HAP-1 (cell line): ENCODE results near the gene DTX1.

Experiments used
- DNase-seq, 2 experiments: peaks; one replicate each; pipeline ENCODE4 v3.0.0-alpha.2; 2016 to 2020; ENCODE audit warnings: low spot score in 2 of 2
- H3K27me3 ChIP-seq: fragments of 250-450 bp; sonication (Bioruptor Pico); 2 replicates; pipeline ENCODE4 v1.5.1; 2020; ENCODE audit warnings: low read depth, mild to moderate bottlenecking, moderate library complexity
- H3K36me3 ChIP-seq: fragments of 250-450 bp; sonication (Bioruptor Pico); replicated peaks from 2 replicates; pipeline ENCODE4 v1.5.1; 2020; ENCODE audit warnings: mild to moderate bottlenecking
- H3K4me1 ChIP-seq: fragments of 250-450 bp; sonication (Bioruptor Pico); 2 replicates; pipeline ENCODE4 v1.5.1; 2020; ENCODE audit warnings: mild to moderate bottlenecking
- H3K4me3 ChIP-seq: fragments of 250-450 bp; sonication (Bioruptor Pico); 2 replicates; pipeline ENCODE4 v1.5.1; 2020; ENCODE audit warnings: mild to moderate bottlenecking, moderate library complexity
- H3K9me3 ChIP-seq: fragments of 250-450 bp; sonication (Bioruptor Pico); 2 replicates; pipeline ENCODE4 v1.5.1; 2020; ENCODE audit warnings: mild to moderate bottlenecking, moderate library complexity
- in situ Hi-C: fragments of 300-500 bp; cut with MboI; formaldehyde crosslinking; loops from 3 replicates; pipeline ENCODE4 v1.14.3; 2020; ENCODE audit warnings: low sequenced_read_pairs, inconsistent platforms, mixed read lengths

The DTX1 gene

DNA sequence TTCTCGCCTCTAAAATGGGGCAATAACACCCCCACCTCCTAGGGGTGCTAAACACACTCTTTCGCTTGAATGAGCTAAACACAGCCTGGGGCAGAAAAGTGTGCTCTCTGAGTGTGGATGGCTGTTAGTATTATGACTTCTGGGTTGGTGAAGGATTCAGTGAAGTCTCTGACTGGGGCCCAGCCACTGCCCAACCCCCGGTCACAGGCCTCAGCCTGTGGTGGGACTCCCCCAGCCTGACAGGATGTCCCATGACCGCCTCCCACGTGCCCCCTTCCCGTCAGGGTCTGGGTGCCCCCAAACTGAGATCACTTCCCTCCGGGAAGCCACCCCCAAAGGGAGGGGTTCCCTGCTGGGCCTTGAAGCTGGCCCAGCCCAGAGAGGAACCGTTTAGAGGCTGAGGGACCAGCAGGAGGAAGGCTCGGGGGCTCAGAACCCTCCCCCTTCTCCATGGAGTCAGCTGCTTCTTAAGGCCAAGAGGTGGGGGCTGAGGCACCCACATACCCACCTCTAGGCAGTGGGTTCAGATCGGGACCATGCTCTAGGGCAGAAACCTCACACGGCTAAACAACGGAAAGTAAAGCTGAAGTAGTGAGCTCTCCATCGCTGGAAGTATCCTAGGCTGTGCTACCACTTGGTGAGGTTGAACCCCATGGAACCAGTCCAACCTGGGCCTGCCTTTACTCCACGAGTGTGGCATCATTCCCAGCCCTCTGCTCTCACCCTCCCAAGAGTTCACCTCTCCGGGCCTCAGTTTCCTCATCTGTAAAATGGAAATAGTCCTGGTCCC lies 13.8 kb downstream of the DTX1 start:
- H3K36me3 ChIP-seq, result no peaks in the 10 kb centered on the region
- no peaks in the 10 kb centered on the region for H3K9me3 ChIP-seq
- no peaks in the 10 kb centered on the region; the same call in 1 of the 2 replicates for H3K27me3 ChIP-seq
- H3K4me1 ChIP-seq, result no peaks in the 10 kb centered on the region
- H3K4me3 ChIP-seq, result no peak overlapping the region
- in situ Hi-C loops, result no loop called here
- DNase-seq, result no peak

DNA sequence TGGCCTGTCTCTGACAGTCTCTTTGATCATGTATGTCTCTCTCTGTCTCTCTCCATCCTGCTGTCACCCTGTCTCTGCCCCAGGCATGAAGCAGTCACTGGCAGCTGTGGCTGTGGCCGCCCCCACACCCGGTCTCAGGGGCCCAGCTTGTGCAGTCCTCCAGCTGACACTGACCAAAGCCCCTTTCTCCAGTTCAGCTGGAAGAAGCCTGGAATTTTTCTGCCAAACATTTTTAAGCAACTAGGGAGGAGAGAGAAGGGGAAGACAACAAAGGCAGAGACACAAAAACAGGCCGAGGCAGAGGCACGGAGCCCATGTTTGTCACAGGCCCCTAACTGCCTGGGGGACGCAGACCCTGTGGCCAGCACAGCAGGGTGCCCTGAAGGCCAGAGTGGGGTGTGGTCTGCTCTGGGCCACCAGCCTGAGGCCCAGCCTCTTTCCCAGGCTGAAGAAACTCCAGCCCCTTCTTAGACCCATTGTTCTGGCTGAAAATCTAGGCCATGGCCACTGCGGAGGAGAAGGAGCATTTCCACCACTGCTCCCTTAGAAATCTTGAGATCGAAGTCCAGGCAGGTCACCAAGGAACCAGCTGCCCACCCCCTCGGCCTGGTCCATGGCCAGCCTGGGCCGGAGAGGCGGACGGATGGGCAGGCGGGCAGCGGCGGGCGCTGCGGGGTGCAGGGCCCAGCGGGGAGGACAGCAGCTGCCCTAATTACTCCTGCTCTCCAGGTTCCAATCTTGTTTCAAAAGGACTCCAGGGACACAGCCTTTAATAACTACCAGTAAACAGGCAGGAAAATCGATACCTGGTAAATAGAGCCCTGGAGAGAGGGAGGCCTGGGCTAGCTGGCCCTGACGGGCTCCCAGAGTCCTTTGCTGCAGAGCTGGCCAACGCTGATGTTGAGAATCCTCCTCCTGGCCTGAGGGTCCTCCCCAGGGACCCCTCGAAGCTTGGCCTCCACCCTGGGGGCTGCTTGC lies 14.9 kb downstream of the DTX1 start:
- Histone ChIP-seq H3K9me3 (no peaks in the 10 kb centered on the region), H3K4me3 (no peak overlapping the region), H3K36me3 (no peaks in the 10 kb centered on the region), H3K4me1 (no peaks in the 10 kb centered on the region), H3K27me3 (peaks cover 3% of the 10 kb centered on the region; the same call in 1 of the 2 replicates)
- in situ Hi-C loops, result no loop called here
- DNase-seq, result no peak

DNA sequence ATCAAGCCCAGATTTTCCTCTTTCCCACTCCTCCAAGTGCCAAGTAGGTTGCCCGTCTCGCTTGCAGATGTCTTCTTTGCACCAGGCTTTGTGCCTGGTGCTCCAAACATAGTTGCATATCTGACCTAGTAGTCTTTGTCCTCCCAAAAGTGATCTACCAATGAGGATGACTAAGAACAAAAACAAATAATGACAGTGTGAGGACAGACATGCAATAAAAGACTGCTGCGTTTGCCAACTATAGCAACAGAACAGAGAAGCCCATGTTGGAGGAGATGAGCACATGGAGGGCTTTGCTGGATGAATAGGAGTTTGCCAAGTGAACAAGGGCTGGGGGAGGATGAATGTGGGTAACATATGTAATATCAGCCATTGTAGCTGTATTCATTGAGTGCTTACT lies 15.6 kb downstream of the DTX1 start:
- H3K27me3 ChIP-seq, result peaks cover 3% of the 10 kb centered on the region; the same call in 1 of the 2 replicates
- in situ Hi-C loops, result no loop called here

DNA sequence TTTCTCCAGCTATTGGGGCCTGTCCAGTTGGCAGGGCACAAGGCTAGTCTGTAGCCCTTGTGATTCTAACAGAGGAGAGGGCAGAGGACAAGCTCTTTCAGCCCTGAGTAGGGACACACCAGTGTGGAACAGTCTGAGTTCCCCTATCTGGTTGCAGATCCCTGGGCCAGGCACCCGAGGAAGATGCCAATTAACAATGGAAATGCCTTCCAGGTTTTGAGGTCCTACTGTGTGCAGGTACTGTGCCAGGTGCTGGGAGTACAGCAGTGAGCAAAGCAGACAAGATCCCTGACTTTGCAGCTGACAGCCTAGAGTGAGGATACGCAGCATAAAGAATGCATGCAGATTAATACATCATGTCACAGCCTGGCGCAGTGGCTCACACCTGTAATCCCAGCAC lies 17.1 kb downstream of the DTX1 start:
- H3K9me3 ChIP-seq, result no peaks in the 10 kb centered on the region
- in situ Hi-C loops, result no loop called here
- peaks cover 3% of the 10 kb centered on the region; the same call in 1 of the 2 replicates for H3K27me3 ChIP-seq
- no peaks in the 10 kb centered on the region for H3K36me3 ChIP-seq
- DNase-seq, result no peak
- no peak overlapping the region for H3K4me3 ChIP-seq
- H3K4me1 ChIP-seq, result no peaks in the 10 kb centered on the region

More for the DNA sequence above, 15.6 kb downstream of the DTX1 start:
- no peak for DNase-seq
- no peaks in the 10 kb centered on the region for H3K4me1 ChIP-seq
- H3K36me3 ChIP-seq, result no peaks in the 10 kb centered on the region
- H3K4me3 ChIP-seq, result no peak overlapping the region
- no peaks in the 10 kb centered on the region for H3K9me3 ChIP-seq

DNA sequence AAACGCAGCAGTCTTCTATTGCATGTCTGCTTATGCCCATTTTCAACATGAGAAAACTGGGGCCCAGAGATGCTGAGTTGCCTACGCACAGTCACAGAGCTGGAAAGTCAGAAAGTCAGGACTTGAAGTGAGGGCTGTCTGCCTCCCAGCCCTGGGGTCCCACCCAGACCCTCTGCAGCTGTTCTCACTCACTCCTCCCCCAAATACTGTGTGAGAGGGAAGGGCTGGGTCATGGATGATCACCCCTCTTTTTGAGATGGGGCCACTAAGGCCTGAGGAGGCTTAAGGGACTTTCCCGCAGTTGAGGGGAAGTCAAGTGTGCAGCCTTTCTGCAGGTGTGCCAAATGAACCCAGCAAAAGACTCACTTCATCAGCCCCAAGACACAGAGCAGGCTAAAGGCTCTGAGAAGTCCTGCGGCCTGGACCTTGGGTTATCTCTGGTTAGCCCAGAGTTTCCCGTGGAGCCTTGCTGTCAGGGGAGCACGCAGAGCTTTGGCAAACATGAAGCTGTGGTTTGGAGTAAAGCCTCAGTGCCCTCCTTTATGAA lies 18.7 kb downstream of the DTX1 start:
- Histone ChIP-seq H3K27me3 (peaks cover 3% of the 10 kb centered on the region; the same call in 1 of the 2 replicates), H3K36me3 (no peaks in the 10 kb centered on the region), H3K4me1 (no peaks in the 10 kb centered on the region), H3K4me3 (no peak overlapping the region), H3K9me3 (no peaks in the 10 kb centered on the region)
- in situ Hi-C loops, result no loop called here
- no peak for DNase-seq

DNA sequence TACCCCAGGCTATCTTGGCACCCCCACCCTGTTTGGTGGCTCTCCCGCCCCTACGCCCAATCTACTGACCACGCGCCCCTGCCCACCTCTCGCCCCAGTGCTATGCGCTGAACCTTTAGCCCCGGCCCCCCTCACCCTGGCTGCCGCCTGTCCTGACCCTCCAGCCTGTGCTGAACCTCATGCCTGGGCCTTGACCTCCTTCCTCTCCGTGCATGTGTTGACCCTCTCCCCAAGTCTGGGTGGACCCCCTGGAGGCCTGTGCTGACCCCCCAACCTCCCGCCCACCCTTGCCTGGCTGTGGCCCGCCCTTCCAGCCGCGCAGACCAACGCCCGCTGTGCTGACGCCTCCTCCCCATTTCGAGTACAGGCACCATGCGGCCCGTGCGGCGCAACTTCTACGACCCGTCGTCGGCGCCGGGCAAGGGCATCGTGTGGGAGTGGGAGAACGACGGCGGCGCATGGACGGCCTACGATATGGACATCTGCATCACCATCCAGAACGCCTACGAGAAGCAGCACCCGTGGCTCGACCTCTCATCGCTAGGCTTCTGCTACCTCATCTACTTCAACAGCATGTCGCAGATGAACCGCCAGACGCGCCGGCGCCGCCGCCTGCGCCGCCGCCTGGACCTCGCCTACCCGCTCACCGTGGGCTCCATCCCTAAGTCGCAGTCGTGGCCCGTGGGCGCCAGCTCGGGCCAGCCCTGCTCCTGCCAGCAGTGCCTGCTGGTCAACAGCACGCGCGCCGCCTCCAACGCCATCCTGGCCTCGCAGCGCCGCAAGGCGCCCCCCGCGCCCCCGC lies 20.7 kb downstream of the DTX1 start:
- DNase-seq, result no peak
- Histone ChIP-seq H3K27me3 (peaks cover 3% of the 10 kb centered on the region; the same call in 1 of the 2 replicates), H3K36me3 (no peaks in the 10 kb centered on the region), H3K4me1 (no peaks in the 10 kb centered on the region), H3K9me3 (no peaks in the 10 kb centered on the region), H3K4me3 (no peak overlapping the region)
- in situ Hi-C loops, result no loop called here

DNA sequence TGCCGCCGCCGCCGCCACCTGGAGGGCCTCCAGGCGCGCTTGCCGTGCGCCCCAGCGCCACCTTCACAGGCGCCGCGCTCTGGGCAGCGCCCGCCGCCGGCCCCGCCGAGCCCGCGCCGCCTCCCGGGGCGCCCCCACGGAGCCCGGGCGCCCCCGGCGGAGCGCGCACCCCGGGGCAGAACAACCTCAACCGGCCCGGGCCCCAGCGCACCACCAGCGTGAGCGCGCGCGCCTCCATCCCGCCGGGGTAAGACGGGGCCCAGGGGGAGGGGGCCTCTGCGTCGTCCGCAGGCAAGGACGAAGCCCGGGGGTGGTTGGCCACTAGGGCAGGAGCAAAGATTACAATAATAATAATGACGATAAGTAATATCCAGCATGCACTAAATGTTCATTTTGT lies 21.3 kb downstream of the DTX1 start:
- Histone ChIP-seq H3K9me3 (no peaks in the 10 kb centered on the region), H3K27me3 (peaks cover 3% of the 10 kb centered on the region; the same call in 1 of the 2 replicates), H3K4me1 (no peaks in the 10 kb centered on the region), H3K4me3 (no peak overlapping the region), H3K36me3 (no peaks in the 10 kb centered on the region)
- in situ Hi-C loops, result no loop called here
- no peak for DNase-seq

DNA sequence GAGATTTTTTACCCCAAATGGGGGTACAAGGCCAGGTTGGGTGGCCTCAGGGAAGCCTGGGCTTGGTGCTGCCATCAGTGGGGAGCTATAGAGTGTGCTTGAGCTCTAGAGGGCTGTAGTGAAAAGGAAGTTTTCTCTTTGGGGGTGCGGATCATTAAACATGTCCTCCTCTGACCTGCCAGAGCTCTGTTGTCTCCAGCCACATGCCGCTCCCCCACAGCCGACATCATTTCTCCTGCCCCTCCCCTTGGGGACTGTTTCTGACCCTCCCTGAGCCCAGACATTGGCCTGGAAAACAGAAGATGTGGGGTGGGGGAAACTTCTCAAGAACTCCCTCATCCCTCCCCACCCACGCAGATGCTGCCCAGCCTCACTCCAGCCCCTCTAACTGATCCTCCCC lies 25.3 kb downstream of the DTX1 start:
- H3K36me3 ChIP-seq, result no peaks in the 10 kb centered on the region
- no peaks in the 10 kb centered on the region for H3K27me3 ChIP-seq
- H3K4me3 ChIP-seq, result no peak overlapping the region
- H3K4me1 ChIP-seq, result no peaks in the 10 kb centered on the region
- no peak for DNase-seq
- no peaks in the 10 kb centered on the region for H3K9me3 ChIP-seq
- in situ Hi-C loops, result no loop called here

DNA sequence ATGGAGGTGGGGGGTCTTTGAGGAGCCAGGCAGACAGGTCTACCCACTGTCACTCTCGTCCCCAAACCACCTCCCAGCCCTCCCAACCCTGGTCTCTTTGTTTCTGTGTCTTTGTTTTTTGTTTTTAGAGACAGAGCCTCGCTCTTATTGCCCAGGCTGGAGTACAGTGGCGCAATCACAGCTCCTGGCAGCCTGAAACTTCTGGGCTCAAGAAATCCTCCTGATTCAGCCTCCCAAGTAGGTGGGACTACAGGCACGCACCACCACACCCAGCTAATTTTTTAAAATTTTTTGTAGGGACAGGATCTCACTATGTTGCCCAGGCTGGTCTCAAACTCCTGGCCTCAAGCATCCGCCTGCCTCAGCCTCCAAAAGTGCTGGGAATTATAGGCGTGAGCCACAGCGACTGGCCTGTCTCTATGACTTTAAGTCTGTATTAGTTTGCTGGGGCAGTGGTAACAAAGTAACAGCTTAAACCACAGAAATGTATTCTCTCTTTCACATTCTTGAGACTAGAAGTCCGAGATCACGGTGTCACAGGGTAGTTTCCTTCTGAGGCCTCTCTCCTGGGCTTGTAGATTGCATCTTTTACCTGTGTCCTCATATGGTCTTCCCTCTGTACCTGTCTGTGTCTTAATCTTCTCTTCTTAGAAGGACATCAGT lies 26.1 kb downstream of the DTX1 start:
- no peaks in the 10 kb centered on the region for H3K4me1 ChIP-seq
- no peaks in the 10 kb centered on the region for H3K36me3 ChIP-seq
- in situ Hi-C loops, result no loop called here

DNA sequence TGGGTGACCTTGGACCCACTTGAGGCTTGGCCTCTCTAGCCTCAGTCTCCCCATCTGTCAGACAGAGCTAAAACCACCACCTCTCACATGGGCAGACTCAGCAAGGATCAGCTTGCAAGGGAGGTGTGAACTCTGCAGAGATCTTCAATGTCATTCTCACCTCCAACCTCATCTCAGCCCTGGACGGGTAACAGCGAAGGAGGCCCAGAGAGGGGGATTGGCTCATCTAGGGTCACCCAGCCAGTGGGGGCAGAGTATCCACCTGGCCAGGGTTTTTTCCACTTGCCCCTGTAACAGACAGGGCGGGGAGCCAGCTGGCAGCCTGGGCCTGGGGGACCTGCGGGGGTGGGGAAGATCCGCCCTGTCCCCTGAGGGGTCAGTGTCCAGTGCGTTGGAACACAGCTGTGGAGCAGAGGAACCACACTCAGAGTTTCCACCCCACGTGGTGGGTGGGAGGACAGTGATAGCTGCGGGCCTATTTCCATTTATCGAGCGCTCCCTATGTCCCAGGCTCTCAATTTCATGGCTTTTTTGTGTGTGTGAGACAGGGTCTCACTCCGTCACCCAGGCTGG lies 27.4 kb downstream of the DTX1 start:
- Histone ChIP-seq H3K4me1 (no peaks in the 10 kb centered on the region), H3K27me3 (no peaks in the 10 kb centered on the region), H3K36me3 (no peaks in the 10 kb centered on the region), H3K9me3 (no peaks in the 10 kb centered on the region), H3K4me3 (no peak overlapping the region)
- in situ Hi-C loops, result no loop called here
- DNase-seq, result no peak

More for the DNA sequence above, 26.1 kb downstream of the DTX1 start:
- Histone ChIP-seq H3K9me3 (no peaks in the 10 kb centered on the region), H3K4me3 (no peak overlapping the region), H3K27me3 (no peaks in the 10 kb centered on the region)
- no peak for DNase-seq

DNA sequence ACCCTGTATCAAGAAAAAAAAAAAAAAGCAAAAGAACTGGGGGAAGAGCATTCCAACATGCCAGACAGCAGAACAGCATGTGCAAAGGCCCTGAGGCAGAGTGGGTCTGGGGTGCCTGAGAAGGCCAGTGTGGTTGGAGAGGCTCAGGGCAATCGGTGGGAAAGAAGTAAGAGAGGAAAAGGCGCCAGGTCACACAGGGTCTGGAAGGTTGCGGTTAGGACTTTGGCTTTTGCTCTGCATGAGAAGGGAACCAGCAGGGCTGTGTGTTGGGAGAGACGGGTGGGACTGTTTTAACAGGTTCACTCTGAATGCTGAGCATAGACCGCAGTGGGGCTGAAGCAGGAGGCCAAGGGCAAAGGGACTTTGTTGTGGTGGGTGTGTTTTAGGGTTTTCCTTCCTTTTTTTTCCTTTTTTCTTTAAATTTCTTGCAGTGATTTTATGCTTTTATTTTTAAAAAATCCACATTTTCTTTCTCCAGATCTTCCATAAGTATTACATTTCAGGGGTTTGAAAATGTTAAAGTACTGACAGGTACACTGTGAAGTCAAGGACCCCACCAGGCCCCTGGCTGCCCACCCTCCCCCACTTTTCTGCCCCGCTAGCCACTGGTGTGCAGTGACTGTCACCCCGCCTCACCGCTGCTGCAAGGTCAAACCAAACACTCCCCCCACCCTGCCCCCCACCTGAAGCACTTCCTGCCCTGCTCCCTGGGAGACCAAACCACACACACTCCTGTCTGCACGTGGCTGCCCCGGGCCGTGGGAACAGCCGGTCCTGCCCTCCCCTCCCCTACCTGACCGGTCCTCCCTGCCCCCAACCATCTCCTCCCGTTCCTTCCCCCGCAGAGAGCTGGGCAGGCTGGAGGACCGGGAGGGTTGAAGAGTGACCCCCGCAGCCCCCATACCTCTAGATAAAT lies 30.0 kb downstream of the DTX1 start:
- H3K9me3 ChIP-seq, result no peaks in the 10 kb centered on the region
- no peaks in the 10 kb centered on the region for H3K36me3 ChIP-seq
- H3K4me3 ChIP-seq, result no peak overlapping the region
- in situ Hi-C loops, result no loop called here
- no peak for DNase-seq
- H3K27me3 ChIP-seq, result peaks cover 8% of the 10 kb centered on the region; the same call in 1 of the 2 replicates
- H3K4me1 ChIP-seq, result no peaks in the 10 kb centered on the region

DNA sequence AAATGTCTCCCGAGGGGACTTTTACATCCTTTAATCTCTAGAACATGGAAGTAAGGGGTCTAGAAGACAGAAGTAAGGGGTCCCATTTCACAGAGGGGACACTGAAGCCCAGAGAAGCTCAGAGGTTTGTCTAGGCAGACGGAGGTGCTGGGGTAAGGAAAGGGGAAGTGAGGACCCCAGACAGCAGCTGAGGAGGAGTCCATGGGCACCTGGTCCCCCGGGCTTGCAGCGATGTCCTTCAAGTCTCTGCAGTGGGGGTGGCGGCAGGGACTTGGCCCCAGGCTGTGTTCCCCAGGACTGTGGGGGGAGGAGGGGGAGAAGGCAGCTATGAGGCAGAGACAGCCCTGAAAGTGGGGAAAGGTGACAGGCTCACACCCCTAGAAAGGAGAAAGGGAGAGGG lies 30.7 kb downstream of the DTX1 start:
- no peaks in the 10 kb centered on the region for H3K9me3 ChIP-seq
- H3K4me1 ChIP-seq, result no peaks in the 10 kb centered on the region
- peaks cover 8% of the 10 kb centered on the region; the same call in 1 of the 2 replicates for H3K27me3 ChIP-seq
- in situ Hi-C loops, result no loop called here
- DNase-seq, result no peak
- no peak overlapping the region for H3K4me3 ChIP-seq
- H3K36me3 ChIP-seq, result no peaks in the 10 kb centered on the region
